Right forelimb (tissue), 1 donor: ENCODE data around the gene GALT.
"Not testable (repeated sequence)": the region's sequence is repeated elsewhere in the genome, so short reads cannot be mapped to it uniquely, and the experiment has no call there.

Experiments used
- DNase-seq: peaks from one replicate; pipeline ENCODE4 v3.0.0-alpha.2; 2018

The GALT gene

DNA sequence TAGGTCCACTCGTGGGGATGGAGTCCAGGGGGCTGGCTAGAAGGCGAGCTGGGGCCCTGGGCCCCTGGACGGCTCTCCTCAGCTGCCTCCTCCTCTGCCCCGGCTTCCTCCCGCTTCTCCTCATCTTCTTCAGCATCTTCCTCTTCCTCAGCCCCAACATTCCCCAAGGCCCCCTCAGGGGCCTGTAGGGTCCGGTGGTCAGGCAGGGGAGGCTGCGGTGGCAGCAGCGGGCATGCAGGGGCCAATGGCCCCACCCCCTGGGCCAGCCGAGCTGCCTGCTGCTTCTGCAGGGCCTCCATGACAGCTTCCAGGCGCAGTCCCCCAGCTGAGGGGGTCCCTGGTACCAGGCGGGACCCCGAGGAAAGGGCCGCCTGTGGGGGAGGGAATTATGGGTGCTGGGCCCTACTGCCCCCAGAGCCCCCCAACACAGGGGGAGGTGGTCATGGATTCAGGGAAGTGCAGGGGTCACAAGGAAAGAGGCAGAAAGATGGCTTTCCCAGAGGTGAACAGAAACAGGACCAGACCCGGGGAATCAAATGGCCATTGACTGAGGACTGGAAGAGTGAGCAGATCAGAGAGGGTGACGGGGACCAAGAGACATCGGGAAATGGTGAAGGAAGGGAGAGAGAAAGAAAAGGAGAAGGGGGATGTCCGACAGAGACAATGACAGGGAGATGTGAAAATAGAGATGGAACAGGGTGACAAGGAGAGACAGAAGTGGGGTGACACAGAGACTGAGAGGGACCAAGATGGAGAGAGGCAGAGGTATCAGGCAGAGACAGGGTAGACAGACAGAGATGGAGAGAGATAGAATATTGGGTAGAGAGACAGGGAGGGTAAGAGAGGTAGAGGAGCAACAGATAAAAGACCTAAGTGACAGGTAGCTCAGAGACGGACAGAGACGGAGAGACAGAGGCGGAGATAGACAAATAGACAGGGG lies 18.5 kb upstream of the GALT start:
- no peak for DNase-seq

DNA sequence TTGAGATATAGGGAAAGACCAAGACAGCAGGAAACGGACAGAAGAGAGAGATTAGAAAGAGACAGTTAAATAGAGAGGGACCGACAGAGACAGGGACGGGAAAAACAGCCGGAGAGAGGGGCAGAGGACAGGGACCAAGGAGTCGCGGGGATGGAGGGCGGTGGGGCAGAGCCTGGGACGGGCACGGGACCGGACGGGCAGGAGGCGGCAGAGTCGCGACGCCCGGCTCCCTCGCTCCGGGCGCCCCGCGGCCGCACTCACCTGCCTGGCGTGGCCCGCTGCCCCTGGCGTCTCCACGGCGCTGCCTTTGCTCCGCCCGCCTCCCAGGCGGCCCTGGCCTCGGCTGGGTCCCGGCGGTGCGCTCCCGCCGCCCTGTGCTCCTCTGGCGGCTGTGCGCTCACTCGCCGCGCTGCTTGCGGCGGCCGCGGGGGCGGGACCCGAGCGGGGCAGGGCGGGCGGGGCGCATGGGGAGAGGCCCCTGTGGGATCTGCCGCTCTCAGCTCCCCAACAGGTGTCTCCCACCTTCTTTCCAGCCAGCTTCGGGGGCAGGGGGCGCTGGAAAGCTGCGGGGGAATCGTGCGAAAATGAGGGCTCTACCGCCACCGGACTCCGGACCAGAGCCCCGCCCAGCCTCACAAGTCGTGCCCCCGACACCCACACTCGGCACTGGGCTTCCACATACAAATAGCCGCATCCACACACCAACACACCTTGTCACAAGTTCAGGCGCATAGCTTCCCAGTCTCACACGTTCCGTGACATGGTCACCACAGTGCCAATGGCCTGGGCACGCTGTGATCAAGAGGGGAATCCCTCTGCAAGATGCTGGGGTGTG lies 17.6 kb upstream of the GALT start, which contains the start of gene ARID3C:
Gene ARID3C (minus strand): TSS at position 411 of the 835 bp plus-strand sequence. CDS start 1,052 bp downstream, outside the sequence.
- no peak for DNase-seq

DNA sequence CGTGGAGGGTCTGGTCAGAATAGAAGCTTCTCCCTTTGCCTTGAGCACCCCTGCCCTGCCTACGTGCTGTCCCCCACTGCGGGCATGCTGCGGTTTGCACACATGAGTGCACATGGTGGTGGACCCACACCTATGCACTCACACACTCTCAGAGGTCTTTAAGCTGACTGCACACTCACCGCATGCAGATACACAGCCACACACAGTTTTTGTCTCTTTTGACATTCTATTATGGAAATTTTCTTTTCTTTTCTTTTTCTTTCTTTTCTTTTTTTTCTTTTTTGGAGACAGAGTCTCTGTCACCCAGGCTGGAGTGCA lies 17.0 kb upstream of the GALT start:
- DNase-seq, result no peak

DNA sequence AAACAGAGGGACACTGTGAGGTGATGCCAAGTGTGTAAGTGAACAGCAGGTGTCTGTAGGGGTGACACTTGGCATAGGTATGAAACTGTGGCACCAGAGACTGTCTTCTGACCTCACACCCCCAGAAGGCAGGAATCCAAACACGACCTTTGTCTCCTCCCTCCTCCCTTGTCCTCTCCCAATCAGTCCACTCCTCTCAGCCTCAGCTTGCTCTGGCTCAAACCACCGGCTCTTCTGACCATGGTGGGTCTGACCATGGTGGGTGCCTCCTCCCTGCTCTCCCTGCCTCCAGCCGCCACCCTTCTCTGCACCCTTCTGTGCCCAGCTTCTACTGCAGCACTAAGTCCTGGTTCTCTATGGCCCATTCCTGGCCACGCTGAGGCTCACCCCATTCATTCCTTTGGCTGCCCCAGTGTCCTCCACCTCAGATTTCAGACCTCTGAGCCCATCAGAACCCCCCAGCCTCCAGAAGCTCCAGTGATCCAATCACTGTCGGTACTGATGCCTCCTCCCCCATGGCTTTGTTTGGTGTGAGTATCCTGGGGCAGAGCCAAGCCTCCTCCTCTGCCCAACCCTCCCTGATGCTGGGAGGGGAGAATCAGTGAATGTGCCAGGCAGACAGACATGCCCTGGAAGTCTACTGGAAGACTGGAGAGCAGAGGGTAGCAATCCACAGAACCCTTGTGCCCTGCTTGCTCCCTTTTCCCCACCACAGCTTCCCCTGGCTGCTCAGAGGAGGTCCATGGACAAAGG lies 15.9 kb upstream of the GALT start:
- no peak for DNase-seq

DNA sequence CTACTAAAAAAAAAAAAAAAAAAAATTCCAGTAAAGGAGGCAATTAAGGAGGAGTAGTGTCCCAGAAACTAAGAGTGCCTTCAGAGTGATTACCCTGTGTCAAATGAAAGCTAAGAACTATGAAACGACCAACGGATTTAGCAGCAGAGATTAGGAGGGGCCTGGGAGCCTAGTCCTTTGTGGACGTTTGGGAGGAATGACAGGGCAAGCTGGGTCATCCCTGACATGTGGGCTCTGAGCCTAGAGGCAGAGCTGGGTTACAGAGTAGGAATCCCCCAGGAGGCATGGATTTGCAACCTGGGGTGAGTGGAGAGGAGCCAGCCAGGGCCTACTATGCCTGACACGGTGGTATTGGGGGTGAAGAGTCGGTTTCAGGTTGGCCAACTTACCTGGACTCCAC lies 13.3 kb upstream of the GALT start:
- DNase-seq, result no peak

DNA sequence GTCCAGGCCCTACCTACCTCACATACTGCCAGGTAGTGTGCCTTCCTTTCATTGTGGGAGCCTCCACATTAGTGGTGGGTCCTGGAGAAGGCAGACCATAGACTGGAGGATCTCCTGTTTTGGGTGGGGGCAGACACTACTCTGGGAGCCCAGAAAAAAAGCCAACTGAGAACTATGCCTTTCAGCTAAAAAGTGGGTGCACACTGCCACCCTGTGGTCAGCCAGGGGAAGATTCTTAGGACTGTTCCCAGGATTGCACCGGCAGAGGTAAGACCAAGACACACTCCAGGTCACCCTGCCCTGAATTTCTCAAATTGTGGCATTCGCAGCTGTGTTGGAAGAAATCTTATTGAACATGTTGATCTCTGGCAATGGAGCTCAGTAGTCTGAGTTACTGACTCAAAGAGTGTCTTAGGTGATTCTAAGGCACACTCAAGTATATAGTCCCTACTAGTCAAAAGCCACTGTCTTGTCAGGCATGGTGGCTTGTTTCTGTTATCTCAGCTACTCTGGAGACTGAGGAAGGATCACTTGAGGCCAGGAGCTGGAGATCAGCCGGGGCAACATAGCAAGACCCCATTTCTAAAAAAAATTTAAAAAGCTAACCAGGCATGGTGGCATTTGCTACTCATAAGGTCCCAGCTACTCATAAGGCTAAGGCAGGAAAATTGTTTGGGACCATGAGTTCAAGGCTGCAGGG lies 12.5 kb upstream of the GALT start:
- DNase-seq, result peak; percentile 81

DNA sequence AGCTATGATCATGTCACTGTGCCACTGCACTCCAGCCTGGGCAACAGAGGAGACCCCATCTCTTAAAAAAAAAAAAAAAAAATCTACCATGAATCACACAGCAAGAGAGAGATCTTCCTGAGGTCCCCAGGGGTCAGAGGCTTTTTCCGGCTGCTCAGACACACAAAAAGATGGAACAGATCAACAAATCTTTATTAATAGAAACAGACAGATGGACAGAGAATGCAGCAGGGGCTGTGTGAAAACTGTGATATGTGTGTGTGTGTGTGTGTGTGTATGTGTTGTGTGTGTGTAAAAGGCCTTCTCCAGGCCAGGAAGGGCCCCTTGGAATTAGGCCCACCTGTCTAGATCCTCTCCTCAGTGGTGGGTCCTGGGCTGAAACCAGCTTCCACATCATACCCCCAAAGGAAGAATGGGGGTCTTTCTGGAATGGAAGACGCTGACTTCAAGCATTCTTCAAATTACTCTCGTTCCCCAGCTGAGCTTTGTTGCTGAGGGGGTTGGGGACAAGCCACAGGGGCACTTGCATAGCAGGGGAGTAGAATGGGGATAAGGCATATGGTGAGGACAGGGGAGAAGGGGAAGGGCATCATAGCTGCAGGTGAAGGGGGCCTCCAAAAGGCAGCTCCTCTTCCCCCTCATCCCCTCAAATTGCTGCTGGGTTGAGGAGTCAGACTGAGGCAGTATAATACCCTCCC lies 11.8 kb upstream of the GALT start:
- DNase-seq, result no peak

DNA sequence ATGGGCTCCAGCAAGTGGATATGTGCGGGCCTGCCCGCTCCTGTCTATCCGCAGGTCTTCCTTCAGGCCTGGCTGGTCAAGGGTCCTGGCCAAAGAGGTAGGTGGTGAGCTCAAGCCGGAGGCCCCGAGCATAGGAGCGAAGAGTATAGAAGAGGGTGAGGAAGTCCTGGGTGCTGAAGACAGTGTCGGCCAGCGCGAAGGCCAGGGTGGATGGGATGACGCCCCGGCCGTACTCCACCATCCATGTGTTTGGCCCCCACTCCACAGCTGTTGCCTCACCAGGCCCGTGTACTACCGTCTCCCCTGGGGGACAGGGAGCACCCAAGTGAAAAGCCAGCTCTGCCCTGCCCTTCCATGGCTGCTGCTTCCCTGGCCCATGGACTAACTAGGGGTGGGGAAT lies 10.9 kb upstream of the GALT start:
- DNase-seq, result no peak

DNA sequence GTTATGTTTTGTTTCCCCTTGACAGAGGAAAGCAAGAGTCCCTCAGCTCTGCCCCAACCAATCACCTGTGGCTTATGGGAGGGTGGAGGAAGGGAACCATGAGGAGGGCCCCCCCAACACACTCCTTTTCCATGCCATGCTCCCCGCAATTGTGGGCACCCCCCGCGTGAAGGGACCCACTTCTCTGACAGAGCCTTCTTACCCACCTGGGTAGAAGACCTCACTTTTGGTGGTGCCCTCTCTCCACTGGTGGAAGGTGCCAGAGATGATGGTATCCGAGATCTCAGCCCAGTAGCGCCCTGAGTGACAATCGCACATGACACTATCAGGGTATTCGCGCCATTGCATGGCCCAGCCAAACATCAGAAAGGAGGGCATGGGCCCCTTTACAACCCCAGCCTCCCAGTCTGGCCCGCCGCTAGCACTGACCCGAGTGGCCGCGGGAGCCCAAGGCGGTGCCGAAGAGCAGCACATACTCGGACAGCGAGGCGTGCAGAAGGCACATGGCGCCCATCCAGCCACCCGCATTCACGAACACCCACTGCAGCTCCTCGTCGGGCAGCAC lies 9.6 kb upstream of the GALT start:
- DNase-seq, result no peak

DNA sequence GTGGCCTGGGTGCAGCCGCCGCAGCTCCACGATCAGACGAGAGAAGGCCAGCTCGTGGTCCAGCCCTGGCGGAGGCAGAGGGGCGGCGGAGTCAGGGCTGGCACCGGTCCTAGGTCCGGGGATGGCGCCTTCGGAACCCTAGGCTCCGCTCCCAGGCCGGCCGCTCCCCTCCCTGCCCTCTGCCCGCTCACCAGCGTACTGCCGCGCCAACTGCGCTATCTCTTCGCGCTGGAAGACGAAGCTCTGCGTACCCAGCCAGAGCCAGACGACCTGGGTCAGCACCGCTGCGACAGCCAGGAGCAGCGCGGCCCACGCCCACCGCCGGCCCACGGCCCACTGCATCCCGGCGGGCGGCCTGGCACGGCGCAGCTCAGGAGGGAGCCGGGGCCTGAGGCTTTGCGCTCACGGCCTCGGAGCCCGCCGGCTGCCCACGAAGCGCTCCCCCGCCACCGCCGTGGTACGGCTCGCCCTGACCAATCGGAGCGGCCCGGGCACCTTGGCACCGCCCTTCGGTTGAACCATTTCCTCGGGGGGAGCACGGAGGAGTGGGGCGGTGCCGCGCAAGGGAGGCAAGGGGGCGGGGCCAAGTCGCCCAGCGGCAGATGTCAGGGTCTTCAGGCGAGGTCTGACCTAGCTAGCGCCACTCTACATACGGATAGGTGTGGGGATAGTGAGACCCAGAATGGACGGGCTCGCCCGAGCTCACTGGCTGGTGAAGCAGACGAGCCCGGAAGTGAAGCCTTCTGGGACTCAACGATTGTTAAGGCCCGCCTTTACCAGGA lies 8.9 kb upstream of the GALT start, which contains the start of gene SIGMAR1:
Gene SIGMAR1 (minus strand): TSS at position 432 of the 782 bp plus-strand sequence. CDS start 90 bp downstream, at position 342.
- peak; percentile 97 for DNase-seq

DNA sequence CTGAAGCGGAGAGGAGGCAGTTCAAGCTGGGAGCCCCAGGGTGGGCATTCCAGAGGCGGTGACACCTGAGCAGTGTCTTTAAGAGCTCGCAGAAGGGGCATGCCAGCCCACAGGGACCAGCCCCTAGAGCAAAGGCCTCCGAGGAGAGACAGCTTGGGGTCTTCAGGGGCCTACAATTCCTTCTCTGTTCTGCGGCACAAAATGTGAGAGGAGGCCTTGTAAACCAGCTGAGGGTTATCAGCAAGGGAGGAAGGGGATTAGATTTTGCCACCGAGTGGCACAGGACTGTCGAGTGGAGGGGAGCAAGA lies 8.4 kb upstream of the GALT start:
- no peak for DNase-seq

DNA sequence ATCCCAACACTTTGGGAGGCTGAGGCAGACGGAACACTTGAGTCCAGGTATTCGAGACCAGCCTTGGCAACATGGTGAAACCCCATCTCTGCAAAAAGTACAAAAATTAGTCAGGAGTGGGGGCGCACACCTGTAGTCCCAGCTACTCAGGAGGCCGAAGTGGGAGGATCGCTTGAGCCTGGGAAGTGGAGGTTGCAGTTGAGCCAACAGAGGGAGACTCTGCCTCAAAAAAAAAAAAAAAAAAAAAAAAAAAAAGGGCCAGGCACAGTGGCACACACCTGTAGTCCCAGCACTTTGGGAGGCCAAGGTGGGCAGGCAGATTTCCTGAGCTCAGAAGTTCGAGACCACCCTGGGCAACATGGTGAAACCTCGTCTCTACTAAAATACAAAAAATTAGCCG lies 7.2 kb upstream of the GALT start:
- not testable (repeated sequence) for DNase-seq

DNA sequence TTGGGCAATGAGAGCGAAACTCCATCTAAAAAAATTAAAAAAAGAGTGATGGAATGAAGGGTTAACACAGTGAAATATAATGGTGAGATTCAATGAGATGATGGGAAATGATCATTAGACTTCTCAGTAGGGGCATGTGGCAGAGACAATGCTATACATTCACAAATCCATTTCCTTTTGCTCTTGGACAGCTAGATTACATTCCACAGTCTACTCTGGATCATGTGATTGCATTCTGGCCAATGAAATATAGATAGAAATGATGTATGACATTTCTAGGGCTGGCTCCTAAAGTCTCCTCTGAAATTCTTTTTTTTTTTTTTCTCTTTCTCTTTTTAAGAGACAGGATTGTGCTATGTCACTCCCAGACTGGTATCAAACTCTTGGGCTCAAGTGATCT lies 3.8 kb upstream of the GALT start:
- DNase-seq, result no peak

DNA sequence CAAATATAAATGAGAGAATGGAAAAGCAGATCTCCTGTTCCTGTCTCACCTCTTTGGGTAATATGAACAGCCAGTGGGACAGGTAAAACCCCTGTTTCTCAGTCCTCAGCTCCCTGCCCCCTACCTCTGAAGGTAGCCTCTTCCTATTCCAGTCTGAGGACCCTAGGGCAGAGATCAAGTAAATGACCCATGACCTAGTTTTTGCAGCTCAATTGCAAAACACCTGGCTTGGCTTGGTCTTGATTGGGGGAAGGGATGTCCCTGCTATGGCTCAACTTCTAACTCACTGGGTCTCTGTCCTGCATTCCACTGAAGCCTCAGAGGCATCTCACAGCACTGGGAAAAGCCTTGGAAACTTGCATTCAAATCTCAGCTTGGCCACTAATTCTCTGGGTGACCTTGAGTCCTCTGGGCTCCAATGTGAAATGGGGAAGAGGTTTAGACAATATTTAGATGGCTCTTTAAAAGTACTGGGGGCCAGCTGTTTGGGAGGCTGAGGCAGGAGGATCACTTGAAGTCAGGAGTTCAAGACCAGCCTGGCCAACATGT lies 1.6 kb upstream of the GALT start:
- DNase-seq, result no peak

DNA sequence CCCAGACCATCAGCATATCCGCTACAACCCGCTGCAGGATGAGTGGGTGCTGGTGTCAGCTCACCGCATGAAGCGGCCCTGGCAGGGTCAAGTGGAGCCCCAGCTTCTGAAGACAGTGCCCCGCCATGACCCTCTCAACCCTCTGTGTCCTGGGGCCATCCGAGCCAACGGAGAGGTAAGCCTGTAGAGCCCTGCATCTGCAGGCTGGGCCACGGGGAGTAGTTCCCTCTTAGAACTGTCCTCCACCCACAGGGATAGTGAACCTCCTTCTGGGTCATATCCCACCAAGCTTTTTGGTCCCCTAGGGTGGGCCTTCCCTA lies 569 bp downstream of the GALT start:
- DNase-seq, result no peak

DNA sequence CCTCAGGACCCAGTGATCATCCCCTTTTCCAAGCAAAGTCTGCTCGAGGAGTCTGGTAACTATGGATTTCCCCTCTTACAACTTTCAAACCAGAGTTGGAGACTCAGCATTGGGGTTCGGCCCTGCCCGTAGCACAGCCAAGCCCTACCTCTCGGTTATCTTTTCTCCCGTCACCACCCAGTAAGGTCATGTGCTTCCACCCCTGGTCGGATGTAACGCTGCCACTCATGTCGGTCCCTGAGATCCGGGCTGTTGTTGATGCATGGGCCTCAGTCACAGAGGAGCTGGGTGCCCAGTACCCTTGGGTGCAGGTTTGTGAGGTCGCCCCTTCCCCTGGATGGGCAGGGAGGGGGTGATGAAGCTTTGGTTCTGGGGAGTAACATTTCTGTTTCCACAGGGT lies 1.2 kb downstream of the GALT start:
- DNase-seq, result no peak

DNA sequence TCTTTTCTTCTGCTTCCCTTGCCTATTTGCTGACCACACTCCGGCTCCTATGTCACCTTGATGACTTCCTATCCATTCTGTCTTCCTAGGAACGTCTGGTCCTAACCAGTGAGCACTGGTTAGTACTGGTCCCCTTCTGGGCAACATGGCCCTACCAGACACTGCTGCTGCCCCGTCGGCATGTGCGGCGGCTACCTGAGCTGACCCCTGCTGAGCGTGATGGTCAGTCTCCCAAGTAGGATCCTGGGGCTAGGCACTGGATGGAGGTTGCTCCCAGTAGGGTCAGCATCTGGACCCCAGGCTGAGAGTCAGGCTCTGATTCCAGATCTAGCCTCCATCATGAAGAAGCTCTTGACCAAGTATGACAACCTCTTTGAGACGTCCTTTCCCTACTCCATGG lies 2.2 kb downstream of the GALT start:
- no peak for DNase-seq

DNA sequence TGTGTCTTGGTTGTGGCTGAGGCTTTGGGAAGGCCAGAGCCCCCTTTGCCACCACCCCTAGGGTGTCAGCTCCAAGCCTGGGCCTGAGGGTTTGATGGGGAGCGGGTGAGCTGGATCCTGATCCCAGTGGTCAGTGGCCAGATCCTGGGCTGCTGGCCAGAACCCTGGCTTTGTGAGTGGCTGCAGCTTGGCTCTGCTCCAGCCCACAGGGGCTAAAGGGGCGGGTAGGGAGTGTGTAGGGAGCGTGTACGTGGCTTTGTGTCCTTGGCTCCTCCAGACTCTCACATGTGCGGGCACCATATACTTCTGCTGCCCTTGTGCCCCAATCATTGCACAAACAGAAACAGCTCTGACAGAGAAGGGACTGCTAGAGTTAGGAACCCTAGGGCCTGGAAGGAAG lies 4.3 kb downstream of the GALT start:
- DNase-seq, result no peak

DNA sequence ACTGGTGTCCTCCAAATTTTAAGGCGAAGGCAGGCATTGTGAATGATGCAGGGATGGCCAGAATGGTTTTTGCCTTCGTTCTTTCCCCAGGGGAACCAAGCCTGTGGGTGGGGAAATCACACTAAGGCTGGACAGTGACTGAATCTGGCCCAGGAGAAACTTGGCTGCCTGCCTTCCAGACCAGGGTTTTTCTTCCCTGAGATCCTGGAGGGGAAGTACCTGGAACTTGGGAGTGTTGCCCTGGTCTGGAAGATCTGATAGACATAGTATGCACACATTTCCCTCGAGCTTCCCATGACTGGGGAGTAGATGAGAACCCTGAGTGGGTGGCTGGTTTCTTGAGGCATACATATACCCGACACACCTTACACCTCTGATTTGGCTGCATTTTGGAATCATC lies 4.8 kb downstream of the GALT start:
- DNase-seq, result no peak

DNA sequence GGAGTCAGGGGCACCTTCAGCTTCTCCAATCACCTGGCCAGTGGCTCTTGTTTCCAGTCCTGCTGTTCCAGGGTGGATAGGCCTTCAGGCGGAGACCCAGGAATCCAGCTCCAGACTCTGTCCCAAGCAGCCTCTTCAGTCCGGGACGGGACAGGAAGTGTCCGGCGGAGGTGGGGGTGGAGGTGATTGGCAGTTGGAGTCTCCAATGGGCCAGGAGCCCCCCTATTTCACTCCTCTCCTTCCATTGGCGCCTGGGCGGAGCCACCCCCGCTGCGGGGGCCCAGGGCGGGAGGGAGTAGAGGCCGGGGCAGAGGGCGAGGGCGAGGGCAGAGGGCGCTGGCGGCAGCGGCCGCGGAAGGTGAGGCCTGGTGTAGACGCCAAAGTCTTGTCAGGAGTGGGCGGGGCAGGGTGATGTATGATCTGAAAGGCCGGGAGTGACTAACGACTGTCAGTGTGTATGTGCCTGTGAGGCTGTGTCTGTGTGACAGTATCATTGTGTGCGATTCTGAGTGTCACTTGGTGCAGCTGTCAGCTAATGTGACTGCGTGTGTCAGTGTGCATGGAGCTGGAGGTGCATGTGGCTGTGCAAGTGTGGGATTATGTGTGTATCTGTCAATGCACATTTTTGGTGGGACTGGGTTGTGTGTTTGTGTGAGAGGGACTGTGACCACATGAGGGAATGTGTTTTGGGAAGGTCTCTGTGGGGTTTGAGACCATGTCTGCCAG lies 5.6 kb downstream of the GALT start, which contains the start of gene IL11RA:
Gene IL11RA (plus strand): TSS at position 310 of the 726 bp plus-strand sequence. CDS start 3,033 bp downstream, outside the sequence.
- peak; percentile 90 for DNase-seq
